Astrocyte (in vitro differentiated cells and primary cell): ENCODE measurements around the gene ABHD12. TPM values are rescaled to one million over a fixed set of nuclear protein-coding genes. Genes with fewer than 3 reads are reported as not detected.
A peak's percentile ranks its signal among the peaks of the same experiment; 100 is the strongest.

Experiments used
- DNase-seq: peaks from one replicate; pipeline ENCODE4 v3.0.0-alpha.2; 2010; ENCODE audit warnings: low read depth
- FAIRE-seq: peaks from 2 replicates; lab custom pipeline; 2011; peaks lifted over from hg19 to GRCh38; lab: Jason Lieb, UNC
- H2AFZ ChIP-seq: 2 replicates; pipeline ENCODE4 v1.6.0; 2012; ENCODE audit warnings: low read depth, low read length, inconsistent platforms
- H3K27ac ChIP-seq: 2 replicates; pipeline ENCODE4 v1.5.1; 2011; ENCODE audit warnings: low read depth, low read length, inconsistent platforms
- H3K27me3 ChIP-seq: 2 replicates; pipeline ENCODE4 v1.6.0; 2011; ENCODE audit warnings: low read length, inconsistent platforms; ENCODE audit not compliant: insufficient read depth
- H3K36me3 ChIP-seq: 2 replicates; pipeline ENCODE4 v1.5.1; 2011; ENCODE audit warnings: low read length, inconsistent platforms; ENCODE audit not compliant: insufficient read depth
- H3K4me1 ChIP-seq: 2 replicates; pipeline ENCODE4 v1.5.1; 2011; ENCODE audit warnings: low read length, inconsistent platforms; ENCODE audit not compliant: insufficient read depth
- H3K4me2 ChIP-seq: 2 replicates; pipeline ENCODE4 v1.6.0; 2012; ENCODE audit warnings: low read length, inconsistent platforms
- H3K4me3 ChIP-seq: 2 replicates; pipeline ENCODE4 v1.5.1; 2011; ENCODE audit warnings: low read depth, mild to moderate bottlenecking, low read length, inconsistent platforms; ENCODE audit not compliant: insufficient read depth
- H3K79me2 ChIP-seq: 2 replicates; pipeline ENCODE4 v1.6.0; 2012; ENCODE audit warnings: mild to moderate bottlenecking, low read length, inconsistent platforms; ENCODE audit not compliant: insufficient read depth
- H3K9ac ChIP-seq: 2 replicates; pipeline ENCODE4 v1.6.0; 2012; ENCODE audit warnings: mild to moderate bottlenecking, low read length, inconsistent platforms
- H3K9me3 ChIP-seq: 2 replicates; pipeline ENCODE4 v1.5.1; 2012; ENCODE audit warnings: low read depth, mild to moderate bottlenecking, low read length, inconsistent platforms; ENCODE audit not compliant: insufficient read depth
- H4K20me1 ChIP-seq: 2 replicates; pipeline ENCODE4 v1.6.0; 2012; ENCODE audit warnings: low read length, inconsistent platforms; ENCODE audit not compliant: insufficient read depth
- H3K27ac Mint-ChIP-seq: one replicate; pipeline ENCODE4 v1.8.0; 2021; ENCODE audit warnings: mild to moderate bottlenecking, mixed read lengths; ENCODE audit not compliant: unreplicated experiment
- H3K27me3 Mint-ChIP-seq: one replicate; pipeline ENCODE4 v1.8.0; 2021; ENCODE audit warnings: low read depth, mixed read lengths; ENCODE audit not compliant: unreplicated experiment
- H3K36me3 Mint-ChIP-seq: one replicate; pipeline ENCODE4 v1.8.0; 2021; ENCODE audit warnings: low read depth, mixed read lengths; ENCODE audit not compliant: unreplicated experiment
- H3K4me1 Mint-ChIP-seq: one replicate; pipeline ENCODE4 v1.8.0; 2021; ENCODE audit warnings: low read depth, mixed read lengths; ENCODE audit not compliant: unreplicated experiment
- H3K4me3 Mint-ChIP-seq: one replicate; pipeline ENCODE4 v1.8.0; 2021; ENCODE audit warnings: mild to moderate bottlenecking, moderate library complexity, mixed read lengths; ENCODE audit not compliant: unreplicated experiment
- H3K9me3 Mint-ChIP-seq: one replicate; pipeline ENCODE4 v1.8.0; 2021; ENCODE audit warnings: mild to moderate bottlenecking, mixed read lengths; ENCODE audit not compliant: unreplicated experiment
- EZH2 ChIP-seq: IDR thresholded peaks from 2 replicates; pipeline ENCODE4 v1.6.1; 2012; ENCODE audit warnings: mild to moderate bottlenecking, low read length, inconsistent platforms; ENCODE audit not compliant: insufficient read depth
- total RNA-seq: library from RNA; stranded (reverse); gene quantifications from 2 replicates; pipeline ENCODE4 v1.2.1, GENCODE V29; 2021
- TF ChIP-seq, protein P1 (sequence below): IDR thresholded peaks from 2 replicates; pipeline ENCODE4 v1.5.1; 2011; ENCODE audit warnings: low read depth, mild to moderate bottlenecking, inconsistent platforms, low read length, moderate library complexity; ENCODE audit not compliant: insufficient read depth

ABHD12 gene
- total RNA-seq, 1 donor from 2014 or later, result 98.1 TPM

DNA sequence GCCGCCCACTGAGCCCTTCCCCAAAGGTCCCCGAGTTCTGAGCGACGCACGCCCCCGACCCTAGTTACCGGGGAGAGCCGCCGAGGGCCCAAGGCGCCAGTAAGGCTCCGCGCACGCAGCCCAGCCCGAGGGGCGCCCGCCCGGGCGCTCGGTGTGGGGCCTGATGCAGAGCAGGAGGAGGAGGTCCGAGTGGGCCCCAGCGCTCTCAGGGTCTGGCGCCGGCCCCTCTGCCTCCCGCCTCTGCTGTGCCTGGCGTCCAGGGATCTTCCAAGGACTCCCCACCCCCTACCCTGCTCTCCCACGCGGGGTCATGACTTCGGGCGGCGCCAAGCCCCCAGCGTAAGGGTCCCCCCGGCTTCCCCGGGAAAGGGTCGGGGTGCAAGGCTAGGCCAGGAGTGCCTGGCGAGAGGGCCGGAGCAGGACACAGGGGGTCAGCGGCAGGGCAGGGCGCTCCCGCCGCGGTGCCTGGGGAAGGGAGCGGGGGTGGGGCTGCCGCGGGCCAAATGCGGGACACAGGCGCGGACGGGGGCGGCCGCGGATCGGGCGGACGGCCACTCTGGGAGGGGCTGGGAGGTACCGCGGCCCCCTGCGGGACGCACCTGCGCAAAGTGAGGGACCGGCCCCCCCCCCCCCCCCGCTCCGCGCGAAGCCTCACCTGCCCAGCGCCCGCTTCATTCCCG lies 637 bp downstream of the ABHD12 start:
- FAIRE-seq, result no peak
- DNase-seq, result no peak

GRCh38 chr20:25389401-25389857 lies 1.2 kb downstream of the ABHD12 start:
- H3K4me1 ChIP-seq, result peaks cover 4% of the 10 kb centered on the region
- FAIRE-seq (no peak), DNase-seq (peak; percentile 56)
- no peaks in the 10 kb centered on the region for H3K9me3 ChIP-seq
- peak overlapping the region; percentile 71 for H3K4me3 ChIP-seq
- peaks cover 6% of the 10 kb centered on the region for H3K4me1 Mint-ChIP-seq
- H3K4me3 Mint-ChIP-seq, result peak overlapping the region; percentile 88
- TF ChIP-seq EZH2, result no peak
- TF ChIP-seq, protein P1, sequence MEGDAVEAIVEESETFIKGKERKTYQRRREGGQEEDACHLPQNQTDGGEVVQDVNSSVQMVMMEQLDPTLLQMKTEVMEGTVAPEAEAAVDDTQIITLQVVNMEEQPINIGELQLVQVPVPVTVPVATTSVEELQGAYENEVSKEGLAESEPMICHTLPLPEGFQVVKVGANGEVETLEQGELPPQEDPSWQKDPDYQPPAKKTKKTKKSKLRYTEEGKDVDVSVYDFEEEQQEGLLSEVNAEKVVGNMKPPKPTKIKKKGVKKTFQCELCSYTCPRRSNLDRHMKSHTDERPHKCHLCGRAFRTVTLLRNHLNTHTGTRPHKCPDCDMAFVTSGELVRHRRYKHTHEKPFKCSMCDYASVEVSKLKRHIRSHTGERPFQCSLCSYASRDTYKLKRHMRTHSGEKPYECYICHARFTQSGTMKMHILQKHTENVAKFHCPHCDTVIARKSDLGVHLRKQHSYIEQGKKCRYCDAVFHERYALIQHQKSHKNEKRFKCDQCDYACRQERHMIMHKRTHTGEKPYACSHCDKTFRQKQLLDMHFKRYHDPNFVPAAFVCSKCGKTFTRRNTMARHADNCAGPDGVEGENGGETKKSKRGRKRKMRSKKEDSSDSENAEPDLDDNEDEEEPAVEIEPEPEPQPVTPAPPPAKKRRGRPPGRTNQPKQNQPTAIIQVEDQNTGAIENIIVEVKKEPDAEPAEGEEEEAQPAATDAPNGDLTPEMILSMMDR, result no peak
- H3K27me3 Mint-ChIP-seq, result peaks cover 2% of the 10 kb centered on the region
- H3K27ac ChIP-seq, result peak overlapping the region; percentile 78
- peak overlapping the region; percentile 91 for H3K4me2 ChIP-seq
- H3K36me3 ChIP-seq, result no peaks in the 10 kb centered on the region
- peak overlapping the region; percentile 89 for H3K9ac ChIP-seq
- H2AFZ ChIP-seq, result peak overlapping the region; percentile 74
- peak overlapping the region; percentile 67 for H3K27ac Mint-ChIP-seq
- H3K79me2 ChIP-seq, result peaks cover 56% of the 10 kb centered on the region
- H4K20me1 ChIP-seq, result no peaks in the 10 kb centered on the region
- H3K36me3 Mint-ChIP-seq, result peaks cover 2% of the 10 kb centered on the region
- H3K27me3 ChIP-seq, result no peaks in the 10 kb centered on the region
- no peaks in the 10 kb centered on the region for H3K9me3 Mint-ChIP-seq

More for the DNA sequence above, 637 bp downstream of the ABHD12 start:
- Histone ChIP-seq H3K9me3 (no peaks in the 10 kb centered on the region), H3K27me3 (no peaks in the 10 kb centered on the region), H3K4me2 (peak overlapping the region; percentile 91), H3K4me1 (peaks cover 4% of the 10 kb centered on the region), H2AFZ (peak overlapping the region; percentile 74), H3K79me2 (peaks cover 51% of the 10 kb centered on the region), H3K27ac (peak overlapping the region; percentile 78), H3K36me3 (no peaks in the 10 kb centered on the region), H3K4me3 (peak overlapping the region; percentile 71), H3K9ac (peak overlapping the region; percentile 89), H4K20me1 (no peaks in the 10 kb centered on the region)
- Mint-ChIP-seq H3K9me3 (no peaks in the 10 kb centered on the region), H3K27ac (peak overlapping the region; percentile 67), H3K4me1 (peaks cover 6% of the 10 kb centered on the region), H3K36me3 (peaks cover 2% of the 10 kb centered on the region), H3K27me3 (peaks cover 2% of the 10 kb centered on the region), H3K4me3 (peak overlapping the region; percentile 88)
- TF ChIP-seq, protein P1, result no peak
- no peak for TF ChIP-seq EZH2
